HepG2 (cell line): ENCODE data around the gene IL18RAP.

Experiments used
- ERF ChIP-seq: IDR thresholded peaks from 2 replicates; pipeline ENCODE4 v1.6.1; 2018; ENCODE audit warnings: missing biosample characterization, missing genetic modification reagents
- TF ChIP-seq, protein P1 (sequence below): sonication (generic); formaldehyde crosslinking; IDR thresholded peaks from 2 replicates; pipeline ENCODE4 v1.4.0; 2020; ENCODE audit warnings: missing genetic modification reagents

DNA sequence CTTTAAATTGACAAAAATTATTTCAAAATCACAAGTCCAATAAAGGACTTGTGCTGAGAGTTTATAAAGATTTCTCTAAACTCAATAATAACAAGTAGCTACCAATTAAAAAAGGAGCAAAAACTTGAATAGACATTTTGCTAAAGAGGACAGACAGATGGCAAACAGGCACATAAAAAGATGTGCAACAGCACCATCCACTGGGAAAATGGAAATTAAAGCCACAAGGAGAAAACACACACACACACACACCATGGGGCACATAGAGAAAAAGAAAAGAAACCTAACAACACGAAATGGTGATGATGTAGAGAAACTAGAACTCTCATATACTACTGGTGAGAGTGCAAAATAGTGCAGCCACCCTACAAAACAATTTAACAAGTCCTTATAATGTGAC lies 37.5 kb downstream of the IL18RAP start:
- TF ChIP-seq, protein P1, sequence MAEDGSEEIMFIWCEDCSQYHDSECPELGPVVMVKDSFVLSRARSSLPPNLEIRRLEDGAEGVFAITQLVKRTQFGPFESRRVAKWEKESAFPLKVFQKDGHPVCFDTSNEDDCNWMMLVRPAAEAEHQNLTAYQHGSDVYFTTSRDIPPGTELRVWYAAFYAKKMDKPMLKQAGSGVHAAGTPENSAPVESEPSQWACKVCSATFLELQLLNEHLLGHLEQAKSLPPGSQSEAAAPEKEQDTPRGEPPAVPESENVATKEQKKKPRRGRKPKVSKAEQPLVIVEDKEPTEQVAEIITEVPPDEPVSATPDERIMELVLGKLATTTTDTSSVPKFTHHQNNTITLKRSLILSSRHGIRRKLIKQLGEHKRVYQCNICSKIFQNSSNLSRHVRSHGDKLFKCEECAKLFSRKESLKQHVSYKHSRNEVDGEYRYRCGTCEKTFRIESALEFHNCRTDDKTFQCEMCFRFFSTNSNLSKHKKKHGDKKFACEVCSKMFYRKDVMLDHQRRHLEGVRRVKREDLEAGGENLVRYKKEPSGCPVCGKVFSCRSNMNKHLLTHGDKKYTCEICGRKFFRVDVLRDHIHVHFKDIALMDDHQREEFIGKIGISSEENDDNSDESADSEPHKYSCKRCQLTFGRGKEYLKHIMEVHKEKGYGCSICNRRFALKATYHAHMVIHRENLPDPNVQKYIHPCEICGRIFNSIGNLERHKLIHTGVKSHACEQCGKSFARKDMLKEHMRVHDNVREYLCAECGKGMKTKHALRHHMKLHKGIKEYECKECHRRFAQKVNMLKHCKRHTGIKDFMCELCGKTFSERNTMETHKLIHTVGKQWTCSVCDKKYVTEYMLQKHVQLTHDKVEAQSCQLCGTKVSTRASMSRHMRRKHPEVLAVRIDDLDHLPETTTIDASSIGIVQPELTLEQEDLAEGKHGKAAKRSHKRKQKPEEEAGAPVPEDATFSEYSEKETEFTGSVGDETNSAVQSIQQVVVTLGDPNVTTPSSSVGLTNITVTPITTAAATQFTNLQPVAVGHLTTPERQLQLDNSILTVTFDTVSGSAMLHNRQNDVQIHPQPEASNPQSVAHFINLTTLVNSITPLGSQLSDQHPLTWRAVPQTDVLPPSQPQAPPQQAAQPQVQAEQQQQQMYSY (CRISPR knock-in tag) = no peak
- no peak for TF ChIP-seq ERF
